Ascending aorta (tissue), 2 donors: ENCODE measurements around the gene ZBTB8B. TPM values are rescaled to one million over a fixed set of nuclear protein-coding genes. Genes with fewer than 3 reads are reported as not detected.
A peak's percentile ranks its signal among the peaks of the same experiment; 100 is the strongest.
"Not testable (repeated sequence)": the region's sequence is repeated elsewhere in the genome, so short reads cannot be mapped to it uniquely, and the experiment has no call there.

Experiments
- DNase-seq, 2 donors: peaks; one replicate each; pipeline ENCODE4 v3.0.0-alpha.2; 2019; ENCODE audit warnings: low spot score in 2 of 2
- H3K27ac ChIP-seq, 2 donors: fragments of 200-600 bp; sonication (generic); one replicate each; pipeline ENCODE4 v1.5.1; 2016 to 2017; ENCODE audit warnings: mild to moderate bottlenecking in 1 of 2
- H3K27me3 ChIP-seq: fragments of 200-600 bp; sonication (generic); one replicate; pipeline ENCODE4 v1.5.1; 2017
- H3K36me3 ChIP-seq, 2 donors: fragments of 200-600 bp; sonication (generic); one replicate each; pipeline ENCODE4 v1.5.1; 2016
- H3K4me1 ChIP-seq, 2 donors: fragments of 200-600 bp; sonication (generic); one replicate each; pipeline ENCODE4 v1.5.1; 2016 to 2017; ENCODE audit warnings: mild to moderate bottlenecking in 1 of 2
- H3K4me3 ChIP-seq, 2 donors: fragments of 200-600 bp; sonication (generic); one replicate each; pipeline ENCODE4 v1.5.1; 2016 to 2017; ENCODE audit warnings: mild to moderate bottlenecking in 1 of 2
- H3K9me3 ChIP-seq, 2 donors: fragments of 200-600 bp; sonication (generic); one replicate each; pipeline ENCODE4 v1.5.1; 2016
- intact Hi-C: fragments of 100-400 bp; cut with DNase I; formaldehyde crosslinking; loops from one replicate; pipeline ENCODE4 v1.15.1; 2023
- total RNA-seq: library from RNA; depleted of rRNA; stranded (reverse); fragments of >200 nt; gene quantifications from one replicate; pipeline ENCODE4 v1.1.0, GENCODE V29; 2016
- TF ChIP-seq, protein P1 (sequence below), 3 experiments: fragments of 200-600 bp in 2 of 3; fragments of 450-650 bp in 1 of 3; sonication (generic) in 2 of 3; IDR thresholded peaks; one replicate each; pipeline ENCODE4 v1.5.1; 2016 to 2019; ENCODE audit warnings: antibody characterized with exemption in 3 of 3, mild to moderate bottlenecking in 1 of 3, moderate library complexity in 1 of 3

Gene ZBTB8B
- total RNA-seq, 1 donor from 2014 or later = under 0.01 TPM

DNA sequence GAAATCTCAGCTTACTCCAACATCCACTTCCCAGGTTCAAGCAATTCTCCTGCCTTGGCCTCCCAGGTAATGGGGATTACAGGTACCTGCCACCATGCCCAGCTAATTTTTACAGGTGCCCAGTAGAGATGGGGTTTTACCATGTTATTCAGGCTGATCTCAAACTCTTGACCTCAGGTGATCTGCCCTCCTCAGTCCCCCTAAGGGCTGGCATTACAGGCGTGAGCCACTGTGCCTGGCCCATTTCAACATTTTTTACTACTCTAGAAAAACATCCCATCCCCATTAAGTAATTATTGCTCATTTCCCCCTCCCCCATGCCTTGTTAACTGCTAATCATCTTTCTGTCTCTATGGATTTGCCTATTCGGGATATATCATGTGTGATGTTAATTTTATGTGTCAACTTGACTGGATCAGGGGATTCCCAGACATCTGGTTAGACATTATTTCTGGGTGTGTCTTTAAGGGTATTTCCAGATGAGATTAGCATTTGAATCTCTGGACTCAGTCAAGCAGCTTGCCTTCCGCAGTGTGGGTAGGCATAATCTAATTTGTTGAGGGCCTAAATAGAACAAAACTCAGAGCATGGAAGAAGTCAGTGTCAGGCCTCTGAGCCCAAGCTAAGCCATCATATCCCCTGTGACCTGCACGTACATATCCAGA is 33.0 kb upstream of the ZBTB8B start:
- intact Hi-C loops = no loop called here
- Histone ChIP-seq H3K36me3 (no peaks in the 10 kb centered on the region), H3K4me3 (no peak overlapping the region), H3K27ac (no peak overlapping the region), H3K27me3 (no peaks in the 10 kb centered on the region), H3K4me1 (peaks cover 0 to 2% of the 10 kb centered on the region in 2 donors), H3K9me3 (no peaks in the 10 kb centered on the region)
- no peak for DNase-seq
- TF ChIP-seq, protein P1, sequence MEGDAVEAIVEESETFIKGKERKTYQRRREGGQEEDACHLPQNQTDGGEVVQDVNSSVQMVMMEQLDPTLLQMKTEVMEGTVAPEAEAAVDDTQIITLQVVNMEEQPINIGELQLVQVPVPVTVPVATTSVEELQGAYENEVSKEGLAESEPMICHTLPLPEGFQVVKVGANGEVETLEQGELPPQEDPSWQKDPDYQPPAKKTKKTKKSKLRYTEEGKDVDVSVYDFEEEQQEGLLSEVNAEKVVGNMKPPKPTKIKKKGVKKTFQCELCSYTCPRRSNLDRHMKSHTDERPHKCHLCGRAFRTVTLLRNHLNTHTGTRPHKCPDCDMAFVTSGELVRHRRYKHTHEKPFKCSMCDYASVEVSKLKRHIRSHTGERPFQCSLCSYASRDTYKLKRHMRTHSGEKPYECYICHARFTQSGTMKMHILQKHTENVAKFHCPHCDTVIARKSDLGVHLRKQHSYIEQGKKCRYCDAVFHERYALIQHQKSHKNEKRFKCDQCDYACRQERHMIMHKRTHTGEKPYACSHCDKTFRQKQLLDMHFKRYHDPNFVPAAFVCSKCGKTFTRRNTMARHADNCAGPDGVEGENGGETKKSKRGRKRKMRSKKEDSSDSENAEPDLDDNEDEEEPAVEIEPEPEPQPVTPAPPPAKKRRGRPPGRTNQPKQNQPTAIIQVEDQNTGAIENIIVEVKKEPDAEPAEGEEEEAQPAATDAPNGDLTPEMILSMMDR (IDR thresholded peaks at IDR 0.05) = no peak

DNA sequence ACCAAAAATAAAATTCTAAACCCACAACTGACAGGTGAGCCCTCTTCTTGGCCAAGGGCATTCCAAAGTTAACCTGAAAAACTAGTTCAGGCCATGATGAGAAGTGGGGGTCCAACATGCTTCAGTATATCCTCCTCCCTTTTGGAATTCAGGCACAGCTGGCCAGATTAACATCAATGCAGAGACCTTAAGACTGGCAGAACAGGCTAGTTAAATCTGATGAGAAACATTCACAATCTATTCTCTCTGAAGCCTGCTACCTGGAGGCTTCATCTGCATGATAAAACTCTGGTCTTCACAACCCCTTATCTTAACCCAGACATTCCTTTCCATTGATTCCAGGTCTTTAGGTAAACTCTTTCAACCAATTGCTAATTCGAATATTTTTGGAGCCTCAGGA is 26.7 kb upstream of the ZBTB8B start:
- H3K9me3 ChIP-seq = no peaks in the 10 kb centered on the region
- TF ChIP-seq, protein P1 (IDR thresholded peaks at IDR 0.05) = no peak
- DNase-seq = no peak
- no peak overlapping the region for H3K27ac ChIP-seq
- no peaks in the 10 kb centered on the region for H3K4me1 ChIP-seq
- H3K27me3 ChIP-seq = no peaks in the 10 kb centered on the region
- H3K36me3 ChIP-seq = no peaks in the 10 kb centered on the region
- no peak overlapping the region for H3K4me3 ChIP-seq
- intact Hi-C loops = no loop called here

DNA sequence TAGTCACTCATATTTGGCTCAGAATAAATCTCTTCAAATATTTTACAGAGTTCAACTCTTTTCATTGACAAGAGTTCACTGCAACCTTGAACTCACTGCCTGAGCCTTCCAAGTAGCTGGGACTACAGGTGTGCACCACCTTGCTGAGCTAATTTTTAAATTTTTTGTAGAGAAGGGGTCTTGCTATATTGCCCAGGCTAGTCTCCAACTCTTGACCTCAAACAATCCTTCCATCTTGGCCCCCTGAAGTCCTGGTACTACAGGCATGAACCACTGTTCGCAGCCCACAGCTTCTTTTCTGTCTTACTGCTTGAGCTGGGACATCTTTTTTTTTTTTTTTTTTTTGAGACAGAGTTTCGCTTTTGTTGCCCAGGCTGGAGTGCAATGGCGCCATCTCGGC is 26.1 kb upstream of the ZBTB8B start:
- H3K4me1 ChIP-seq, H3K27me3 ChIP-seq, H3K36me3 ChIP-seq, intact Hi-C loops, H3K9me3 ChIP-seq, DNase-seq, H3K4me3 ChIP-seq, H3K27ac ChIP-seq: not testable (repeated sequence)

DNA sequence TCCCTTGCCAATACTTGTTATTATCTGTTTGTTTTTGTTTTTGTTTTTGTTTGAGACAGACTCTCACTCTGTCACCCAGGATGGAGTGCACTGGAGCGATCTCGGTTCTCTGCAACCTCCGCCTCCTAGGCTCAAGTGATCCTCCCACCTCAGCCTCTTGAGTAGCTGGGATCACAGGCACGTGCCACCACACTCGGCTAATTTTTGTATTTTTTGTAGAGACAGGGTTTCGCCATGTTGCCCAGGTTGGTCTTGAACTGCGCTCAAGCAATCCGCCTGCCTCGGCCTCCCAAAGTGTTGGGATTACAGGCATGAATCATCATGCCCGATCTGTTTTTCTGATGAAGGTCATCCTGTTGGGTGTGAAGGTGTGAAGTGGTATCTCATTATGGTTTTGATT is 23.4 kb upstream of the ZBTB8B start:
- H3K4me1 ChIP-seq, H3K27me3 ChIP-seq, DNase-seq, H3K36me3 ChIP-seq, H3K4me3 ChIP-seq, H3K27ac ChIP-seq, H3K9me3 ChIP-seq, intact Hi-C loops: not testable (repeated sequence)

DNA sequence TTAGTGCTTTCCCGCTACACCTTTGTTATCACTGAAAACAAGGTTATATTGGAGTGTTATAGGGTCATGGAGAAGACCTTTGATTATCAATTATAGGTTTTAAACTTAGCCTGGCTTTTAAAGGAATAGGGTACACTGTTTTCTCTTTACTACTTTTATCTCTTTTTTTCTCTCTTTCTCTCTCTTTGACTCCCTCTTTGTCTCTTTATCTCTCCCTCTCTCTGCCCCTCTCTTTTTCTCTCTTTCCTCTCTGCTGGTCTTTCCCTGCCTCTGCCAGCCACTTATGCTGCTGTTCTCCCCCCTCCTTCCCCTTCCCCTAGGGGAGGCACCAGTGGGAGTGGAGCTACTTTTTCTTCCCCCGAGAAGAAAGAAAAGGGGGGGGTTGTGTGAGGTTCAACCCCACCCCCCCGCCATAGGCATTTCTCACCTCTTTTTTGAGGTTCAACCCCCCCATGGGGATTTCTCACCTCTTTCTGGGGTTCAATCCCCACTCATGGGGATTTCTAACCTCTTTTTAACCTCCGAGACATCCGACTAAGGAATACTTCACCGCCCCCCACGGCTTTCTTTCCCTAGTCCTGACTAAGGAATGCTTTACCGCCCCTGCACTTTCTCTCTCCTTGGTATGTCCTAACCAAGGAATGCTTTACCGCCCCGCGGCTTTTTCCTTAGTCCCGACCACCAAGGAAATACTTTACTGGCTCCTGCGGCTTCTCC is 17.2 kb upstream of the ZBTB8B start:
- intact Hi-C loops = loop anchor here (1.0 to 5.0 kb wide), 3 partner anchors 55 to 170 kb away; partner anchors contain the start of gene ZBTB8A
- Histone ChIP-seq H3K4me1 (no peaks in the 10 kb centered on the region), H3K27me3 (no peaks in the 10 kb centered on the region), H3K4me3 (peak overlapping the region; percentile 39 to 61), H3K27ac (no peak overlapping the region), H3K36me3 (no peaks in the 10 kb centered on the region), H3K9me3 (no peaks in the 10 kb centered on the region)
- DNase-seq = no peak
- TF ChIP-seq, protein P1 (IDR thresholded peaks at IDR 0.05) = no peak

DNA sequence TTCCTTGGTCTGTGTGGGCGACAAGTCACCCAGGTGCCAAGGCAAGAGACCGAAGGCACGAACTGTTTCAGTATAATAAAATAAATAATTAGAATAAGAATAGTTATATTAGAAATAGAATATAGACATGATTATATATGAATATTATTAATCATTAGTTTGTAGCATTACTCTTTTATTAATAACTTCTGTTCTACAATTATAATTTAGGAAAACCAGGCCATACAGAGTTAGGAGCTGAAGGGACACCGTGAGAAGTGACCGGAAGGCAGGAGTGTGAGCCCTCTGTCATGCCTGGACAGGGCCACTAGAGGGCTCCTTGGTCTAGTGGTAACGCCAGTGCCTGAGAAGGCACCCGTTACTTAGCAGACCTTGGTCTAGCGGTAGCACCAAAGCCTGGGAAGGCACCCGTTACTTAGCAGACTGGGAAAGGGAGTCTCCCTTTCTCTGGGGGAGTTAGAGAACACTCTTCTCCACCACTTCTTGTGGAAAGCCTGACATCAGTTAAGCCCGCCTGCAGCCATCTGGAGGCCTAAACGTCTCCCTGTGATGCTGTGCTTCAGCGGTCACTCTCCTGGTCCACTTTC is 16.6 kb upstream of the ZBTB8B start:
- H3K27me3 ChIP-seq, H3K4me1 ChIP-seq, H3K9me3 ChIP-seq, H3K27ac ChIP-seq, H3K36me3 ChIP-seq: not testable (repeated sequence)
- DNase-seq = peak in 1 of 2 donors; percentile 91
- intact Hi-C loops = loop anchor here (1.0 to 5.0 kb wide), 3 partner anchors 54 to 169 kb away; partner anchors contain the start of gene ZBTB8A
- peak overlapping the region; percentile 39 to 61 for H3K4me3 ChIP-seq
- TF ChIP-seq, protein P1 (IDR thresholded peaks at IDR 0.05) = peak; percentile 74 to 94 (median 93)
